SK-N-SH treated with all-trans-retinoic acid at 6 μM for 48 hours (cell line): ENCODE data around the gene RFWD3.

Experiments used
- ARNTL ChIP-seq: fragments of 450-650 bp; formaldehyde crosslinking; IDR thresholded peaks from 2 replicates; pipeline ENCODE4 v1.5.0; 2020; ENCODE audit warnings: low read depth, mild to moderate bottlenecking, moderate library complexity, borderline replicate concordance
- BACH2 ChIP-seq: fragments of 250-450 bp; sonication (Bioruptor Pico); IDR thresholded peaks from 2 replicates; pipeline ENCODE4 v1.9.0; 2021; ENCODE audit warnings: mild to moderate bottlenecking, borderline replicate concordance
- ESRRG ChIP-seq: fragments of 250-450 bp; sonication (Bioruptor Pico); IDR thresholded peaks from 2 replicates; pipeline ENCODE4 v1.6.1; 2021; ENCODE audit warnings: mild to moderate bottlenecking
- GLIS3 ChIP-seq: fragments of 250-450 bp; sonication (Bioruptor Pico); IDR thresholded peaks from 2 replicates; pipeline ENCODE4 v1.5.0; 2020; ENCODE audit warnings: mild to moderate bottlenecking, moderate library complexity
- RARB ChIP-seq: fragments of 250-450 bp; sonication (Bioruptor Pico); IDR thresholded peaks from 2 replicates; pipeline ENCODE4 v1.8.0; 2021; ENCODE audit warnings: mild to moderate bottlenecking, moderate library complexity
- ZFP3 ChIP-seq: fragments of 250-450 bp; sonication (Bioruptor Pico); IDR thresholded peaks from 2 replicates; pipeline ENCODE4 v1.5.0; 2020; ENCODE audit warnings: mild to moderate bottlenecking, moderate library complexity
- ZNF8 ChIP-seq: fragments of 450-650 bp; formaldehyde crosslinking; IDR thresholded peaks from 2 replicates; pipeline ENCODE4 v1.5.0; 2020; ENCODE audit warnings: mild to moderate bottlenecking, moderate library complexity
- TF ChIP-seq, protein P1 (sequence below): fragments of 250-450 bp; sonication (Bioruptor Pico); IDR thresholded peaks from 2 replicates; pipeline ENCODE4 v1.5.0; 2020; ENCODE audit warnings: mild to moderate bottlenecking, moderate library complexity
- TF ChIP-seq, protein P2 (sequence below): fragments of 250-450 bp; sonication (Bioruptor Pico); IDR thresholded peaks from 2 replicates; pipeline ENCODE4 v1.5.1; 2020; ENCODE audit warnings: low read depth, mild to moderate bottlenecking, moderate library complexity

DNA sequence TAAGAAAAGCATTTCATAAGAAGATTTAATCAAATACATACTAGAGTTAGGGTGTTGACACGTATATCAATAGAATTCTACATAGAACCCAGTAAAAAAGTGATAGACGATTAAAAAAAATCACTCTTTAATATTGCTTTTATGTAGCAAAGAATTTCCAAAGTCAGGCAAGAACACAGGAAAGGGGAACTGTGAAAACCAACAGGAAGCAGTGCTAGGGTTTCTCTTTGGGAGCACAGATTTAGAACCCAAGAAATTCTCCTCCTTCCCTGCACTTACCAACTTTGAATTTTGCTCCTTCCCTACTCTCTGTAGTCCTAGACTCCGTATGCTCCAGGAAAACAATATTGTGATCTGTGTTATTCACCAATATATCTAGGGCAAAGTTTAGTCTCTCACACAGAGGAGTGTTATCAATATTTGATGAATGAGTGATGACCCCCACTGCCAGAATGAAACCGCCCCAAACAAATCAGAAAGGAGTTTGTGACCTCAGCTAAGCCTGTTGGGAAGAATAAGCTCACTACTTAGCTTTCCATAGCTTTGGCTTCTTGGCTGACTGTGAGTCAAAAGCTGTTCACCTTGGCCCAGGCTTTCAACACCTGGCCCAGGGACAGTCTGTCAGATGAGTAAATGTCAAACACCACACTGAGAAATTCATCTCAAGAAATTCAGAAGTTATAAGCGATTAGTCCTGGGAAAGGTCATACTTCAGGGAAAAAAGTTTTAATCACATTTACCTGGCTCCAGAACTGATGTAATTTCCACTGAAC lies 8.6 kb downstream of the RFWD3 start:
- TF ChIP-seq ESRRG (no peak), RARB (CRISPR knock-in tag) (no peak), ZFP3 (no peak), ARNTL (CRISPR knock-in tag) (no peak), BACH2 (no peak), ZNF8 (no peak), GLIS3 (no peak)
- TF ChIP-seq, protein P1, sequence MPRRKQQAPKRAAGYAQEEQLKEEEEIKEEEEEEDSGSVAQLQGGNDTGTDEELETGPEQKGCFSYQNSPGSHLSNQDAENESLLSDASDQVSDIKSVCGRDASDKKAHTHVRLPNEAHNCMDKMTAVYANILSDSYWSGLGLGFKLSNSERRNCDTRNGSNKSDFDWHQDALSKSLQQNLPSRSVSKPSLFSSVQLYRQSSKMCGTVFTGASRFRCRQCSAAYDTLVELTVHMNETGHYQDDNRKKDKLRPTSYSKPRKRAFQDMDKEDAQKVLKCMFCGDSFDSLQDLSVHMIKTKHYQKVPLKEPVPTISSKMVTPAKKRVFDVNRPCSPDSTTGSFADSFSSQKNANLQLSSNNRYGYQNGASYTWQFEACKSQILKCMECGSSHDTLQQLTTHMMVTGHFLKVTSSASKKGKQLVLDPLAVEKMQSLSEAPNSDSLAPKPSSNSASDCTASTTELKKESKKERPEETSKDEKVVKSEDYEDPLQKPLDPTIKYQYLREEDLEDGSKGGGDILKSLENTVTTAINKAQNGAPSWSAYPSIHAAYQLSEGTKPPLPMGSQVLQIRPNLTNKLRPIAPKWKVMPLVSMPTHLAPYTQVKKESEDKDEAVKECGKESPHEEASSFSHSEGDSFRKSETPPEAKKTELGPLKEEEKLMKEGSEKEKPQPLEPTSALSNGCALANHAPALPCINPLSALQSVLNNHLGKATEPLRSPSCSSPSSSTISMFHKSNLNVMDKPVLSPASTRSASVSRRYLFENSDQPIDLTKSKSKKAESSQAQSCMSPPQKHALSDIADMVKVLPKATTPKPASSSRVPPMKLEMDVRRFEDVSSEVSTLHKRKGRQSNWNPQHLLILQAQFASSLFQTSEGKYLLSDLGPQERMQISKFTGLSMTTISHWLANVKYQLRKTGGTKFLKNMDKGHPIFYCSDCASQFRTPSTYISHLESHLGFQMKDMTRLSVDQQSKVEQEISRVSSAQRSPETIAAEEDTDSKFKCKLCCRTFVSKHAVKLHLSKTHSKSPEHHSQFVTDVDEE (CRISPR knock-in tag) = no peak
- TF ChIP-seq, protein P2, sequence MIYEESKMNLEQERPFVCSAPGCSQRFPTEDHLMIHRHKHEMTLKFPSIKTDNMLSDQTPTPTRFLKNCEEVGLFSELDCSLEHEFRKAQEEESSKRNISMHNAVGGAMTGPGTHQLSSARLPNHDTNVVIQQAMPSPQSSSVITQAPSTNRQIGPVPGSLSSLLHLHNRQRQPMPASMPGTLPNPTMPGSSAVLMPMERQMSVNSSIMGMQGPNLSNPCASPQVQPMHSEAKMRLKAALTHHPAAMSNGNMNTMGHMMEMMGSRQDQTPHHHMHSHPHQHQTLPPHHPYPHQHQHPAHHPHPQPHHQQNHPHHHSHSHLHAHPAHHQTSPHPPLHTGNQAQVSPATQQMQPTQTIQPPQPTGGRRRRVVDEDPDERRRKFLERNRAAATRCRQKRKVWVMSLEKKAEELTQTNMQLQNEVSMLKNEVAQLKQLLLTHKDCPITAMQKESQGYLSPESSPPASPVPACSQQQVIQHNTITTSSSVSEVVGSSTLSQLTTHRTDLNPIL = no peak
